Measurements from ENCODE around the gene CXCL13. TPM values are rescaled to one million over a fixed set of nuclear protein-coding genes. Genes with fewer than 3 reads are reported as not detected.
A peak's percentile ranks its signal among the peaks of the same experiment; 100 is the strongest.

Gene CXCL13
- total RNA-seq, 4 donors from 2014 or later, result 0.42 to 5.9 (median 0.90) TPM; not detected in 1

GRCh38 chr4:77576351-77576750, 29.3 kb upstream of the CXCL13 start:
- no peak for DNase-seq (ENCODE audit: low spot score in 2 of 2)
- H3K4me1 ChIP-seq, result peaks cover 0 to 11% (median 3%) of the 10 kb centered on the region in 4 donors
- H3K9me3 ChIP-seq, result peaks cover 0 to 12% (median 0%) of the 10 kb centered on the region in 4 donors
- H3K4me3 ChIP-seq, result no peak overlapping the region
- H3K27ac ChIP-seq, result no peak overlapping the region
- TF ChIP-seq CTCF (IDR thresholded peaks at IDR 0.05) (no peak), POLR2A (IDR thresholded peaks at IDR 0.05) (no peak), EP300 (IDR thresholded peaks at IDR 0.05) (no peak)
- no peaks in the 10 kb centered on the region for H3K36me3 ChIP-seq
- H3K27me3 ChIP-seq, result no peaks in the 10 kb centered on the region

GRCh38 chr4:77578145-77578544, 27.5 kb upstream of the CXCL13 start:
- WGBS, 2 donors, result 40 to 51% methylated on average over 2 of the region's 2 CpGs
- peaks cover 0 to 3% (median 0%) of the 10 kb centered on the region in 4 donors for H3K9me3 ChIP-seq
- DNase-seq (ENCODE audit: low spot score in 2 of 2), result no peak
- peaks cover 0 to 25% (median 3%) of the 10 kb centered on the region in 4 donors for H3K4me1 ChIP-seq
- H3K36me3 ChIP-seq, result no peaks in the 10 kb centered on the region
- H3K27ac ChIP-seq, result no peak overlapping the region
- TF ChIP-seq EP300 (IDR thresholded peaks at IDR 0.05) (no peak), POLR2A (IDR thresholded peaks at IDR 0.05) (no peak), CTCF (IDR thresholded peaks at IDR 0.05) (no peak)
- H3K4me3 ChIP-seq, result no peak overlapping the region
- no peaks in the 10 kb centered on the region for H3K27me3 ChIP-seq

- Histone ChIP-seq H3K9me3 (peaks cover 0 to 3% (median 0%) of the 10 kb centered on the region in 4 donors), H3K4me3 (no peak overlapping the region), H3K27ac (peak overlapping the region in 2 of 4 donors; percentile 71 to 80), H3K4me1 (peaks cover 0 to 25% (median 3%) of the 10 kb centered on the region in 4 donors), H3K36me3 (no peaks in the 10 kb centered on the region), H3K27me3 (no peaks in the 10 kb centered on the region)
- 45 to 71% methylated on average over 2 of the region's 2 CpGs for WGBS, 2 donors
- DNase-seq (ENCODE audit: low spot score in 2 of 2), result no peak
- no peak for TF ChIP-seq EP300 (IDR thresholded peaks at IDR 0.05)
- TF ChIP-seq CTCF (IDR thresholded peaks at IDR 0.05), result no peak
- TF ChIP-seq POLR2A (IDR thresholded peaks at IDR 0.05), result no peak
These were observed 26.1 kb upstream of the CXCL13 start for GRCh38 chr4:77579406-77580076.

DNA sequence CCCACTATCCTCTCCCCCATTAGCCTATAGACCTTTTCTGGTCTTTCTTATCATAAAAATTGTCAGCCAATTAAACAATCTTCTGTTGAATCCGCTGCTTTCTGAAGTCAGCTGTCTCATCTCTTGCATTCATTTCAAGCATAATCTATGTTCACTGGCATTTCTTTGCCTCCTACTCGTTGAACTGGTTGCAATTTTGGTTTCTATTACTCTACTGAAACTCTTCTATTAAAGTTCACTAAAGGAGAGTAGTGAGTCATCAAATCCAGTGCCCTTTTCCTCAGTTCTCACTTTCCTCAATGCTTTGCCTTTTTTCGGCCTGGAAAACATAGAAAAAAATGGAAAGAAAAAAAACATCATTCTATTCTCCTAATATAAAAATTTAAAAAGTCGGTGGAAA, 23.9 kb upstream of the CXCL13 start:
- Histone ChIP-seq H3K27me3 (no peaks in the 10 kb centered on the region), H3K36me3 (no peaks in the 10 kb centered on the region), H3K4me1 (peaks cover 0 to 25% (median 3%) of the 10 kb centered on the region in 4 donors), H3K4me3 (no peak overlapping the region), H3K27ac (peak overlapping the region in 2 of 4 donors; percentile 39 to 69), H3K9me3 (no peaks in the 10 kb centered on the region)
- no peak for DNase-seq (ENCODE audit: low spot score in 2 of 2)
- TF ChIP-seq CTCF (IDR thresholded peaks at IDR 0.05) (no peak), POLR2A (IDR thresholded peaks at IDR 0.05) (no peak), EP300 (IDR thresholded peaks at IDR 0.05) (no peak)
- WGBS, 2 donors, result 21 to 27% methylated on average over 4 of the region's 4 CpGs

GRCh38 chr4:77582156-77582555, 23.5 kb upstream of the CXCL13 start:
- Histone ChIP-seq H3K36me3 (no peaks in the 10 kb centered on the region), H3K9me3 (no peaks in the 10 kb centered on the region), H3K4me3 (no peak overlapping the region), H3K27me3 (no peaks in the 10 kb centered on the region), H3K4me1 (peaks cover 0 to 25% (median 3%) of the 10 kb centered on the region in 4 donors), H3K27ac (peak overlapping the region in 2 of 4 donors; percentile 39 to 69)
- no peak for DNase-seq (ENCODE audit: low spot score in 2 of 2)
- WGBS, 2 donors, result 26 to 35% methylated on average over 2 of the region's 2 CpGs
- no peak for TF ChIP-seq CTCF (IDR thresholded peaks at IDR 0.05)
- TF ChIP-seq EP300 (IDR thresholded peaks at IDR 0.05), result no peak
- no peak for TF ChIP-seq POLR2A (IDR thresholded peaks at IDR 0.05)

Measured in tibial nerve (tissue), 4 donors.